ENCODE measurements around the gene TMEM212.

- TF ChIP-seq, protein P1, sequence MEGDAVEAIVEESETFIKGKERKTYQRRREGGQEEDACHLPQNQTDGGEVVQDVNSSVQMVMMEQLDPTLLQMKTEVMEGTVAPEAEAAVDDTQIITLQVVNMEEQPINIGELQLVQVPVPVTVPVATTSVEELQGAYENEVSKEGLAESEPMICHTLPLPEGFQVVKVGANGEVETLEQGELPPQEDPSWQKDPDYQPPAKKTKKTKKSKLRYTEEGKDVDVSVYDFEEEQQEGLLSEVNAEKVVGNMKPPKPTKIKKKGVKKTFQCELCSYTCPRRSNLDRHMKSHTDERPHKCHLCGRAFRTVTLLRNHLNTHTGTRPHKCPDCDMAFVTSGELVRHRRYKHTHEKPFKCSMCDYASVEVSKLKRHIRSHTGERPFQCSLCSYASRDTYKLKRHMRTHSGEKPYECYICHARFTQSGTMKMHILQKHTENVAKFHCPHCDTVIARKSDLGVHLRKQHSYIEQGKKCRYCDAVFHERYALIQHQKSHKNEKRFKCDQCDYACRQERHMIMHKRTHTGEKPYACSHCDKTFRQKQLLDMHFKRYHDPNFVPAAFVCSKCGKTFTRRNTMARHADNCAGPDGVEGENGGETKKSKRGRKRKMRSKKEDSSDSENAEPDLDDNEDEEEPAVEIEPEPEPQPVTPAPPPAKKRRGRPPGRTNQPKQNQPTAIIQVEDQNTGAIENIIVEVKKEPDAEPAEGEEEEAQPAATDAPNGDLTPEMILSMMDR (IDR thresholded peaks at IDR 0.05; ENCODE audit: low read depth, low read length) = no peak
- no peak for TF ChIP-seq POLR2A (IDR thresholded peaks at IDR 0.05; ENCODE audit: extremely low read depth, insufficient read length)
Measured at GRCh38 chr3:171812811-171813210, 30.3 kb upstream of the TMEM212 start.

All from NB4 (cell line).